G401.6 (cell line): ENCODE data around the gene GNAZ.
"Not testable (repeated sequence)": the region's sequence is repeated elsewhere in the genome, so short reads cannot be mapped to it uniquely, and the experiment has no call there.

Source experiments
- FAIRE-seq: peaks from 2 replicates; lab custom pipeline; 2012; peaks lifted over from hg19 to GRCh38; lab: Jason Lieb, UNC

GNAZ gene

GRCh38 chr22:23045461-23045860 lies 24.9 kb upstream of the GNAZ start:
- FAIRE-seq = no peak

- no peak for FAIRE-seq
Measured at GRCh38 chr22:23047265-23047664, 23.1 kb upstream of the GNAZ start.

GRCh38 chr22:23047742-23048141 lies 22.6 kb upstream of the GNAZ start:
- FAIRE-seq = no peak

GRCh38 chr22:23050546-23050945 lies 19.8 kb upstream of the GNAZ start:
- FAIRE-seq = not testable (repeated sequence)

- FAIRE-seq = no peak
Measured at GRCh38 chr22:23053051-23053707, 17.1 kb upstream of the GNAZ start.

GRCh38 chr22:23053912-23054530 lies 16.3 kb upstream of the GNAZ start:
- no peak for FAIRE-seq

- FAIRE-seq = no peak
Measured at GRCh38 chr22:23054531-23055257, 15.6 kb upstream of the GNAZ start.

- no peak for FAIRE-seq
Measured at GRCh38 chr22:23055449-23056179, 14.7 kb upstream of the GNAZ start.

- no peak for FAIRE-seq
Measured at GRCh38 chr22:23057331-23057730, 13.0 kb upstream of the GNAZ start.

- FAIRE-seq = no peak
Measured at GRCh38 chr22:23058063-23058462, 12.3 kb upstream of the GNAZ start.

- no peak for FAIRE-seq
Measured at GRCh38 chr22:23058481-23059283, 11.6 kb upstream of the GNAZ start.

- no peak for FAIRE-seq
Measured at GRCh38 chr22:23059284-23059948, 10.9 kb upstream of the GNAZ start.

- FAIRE-seq = no peak
Measured at GRCh38 chr22:23060612-23061400, 9.5 kb upstream of the GNAZ start.

GRCh38 chr22:23061471-23062280 lies 8.6 kb upstream of the GNAZ start:
- no peak for FAIRE-seq

- FAIRE-seq = no peak
Measured at GRCh38 chr22:23062616-23063538, 7.4 kb upstream of the GNAZ start.

GRCh38 chr22:23063539-23064380 lies 6.6 kb upstream of the GNAZ start:
- FAIRE-seq = no peak

- no peak for FAIRE-seq
Measured at GRCh38 chr22:23064381-23065068, 5.8 kb upstream of the GNAZ start.
